GM23338 (cell line): ENCODE measurements around the gene PRR14L. TPM values are rescaled to one million over a fixed set of nuclear protein-coding genes. Genes with fewer than 3 reads are reported as not detected.

Experiments used
- ATAC-seq: fragments of 200-7000 bp; cut with Tn5 transposase; 3 replicates; pipeline ENCODE4 v1.9.1; 2020
- DNase-seq: peaks from one replicate; pipeline ENCODE4 v3.0.0-alpha.2; 2015; ENCODE audit warnings: low spot score
- H2AFZ ChIP-seq: fragments of 200-600 bp; sonication (generic); 2 replicates; pipeline ENCODE4 v1.8.0; 2016; ENCODE audit warnings: antibody characterized with exemption, mild to moderate bottlenecking, moderate library complexity
- H3F3A ChIP-seq: fragments of 200-600 bp; sonication (generic); replicated peaks from 2 replicates; pipeline ENCODE4 v1.8.0; 2017; ENCODE audit warnings: antibody characterized with exemption, mixed run types, low read depth
- H3K27ac ChIP-seq: fragments of 200-600 bp; sonication (generic); 2 replicates; pipeline ENCODE4 v1.6.1; 2016; ENCODE audit warnings: low read depth
- H3K27me3 ChIP-seq: fragments of 200-600 bp; sonication (generic); 2 replicates; pipeline ENCODE4 v1.8.0; 2016; ENCODE audit warnings: mild to moderate bottlenecking, mixed run types, moderate library complexity; ENCODE audit not compliant: insufficient read depth
- H3K36me3 ChIP-seq: fragments of 200-600 bp; sonication (generic); 2 replicates; pipeline ENCODE4 v1.8.0; 2016; ENCODE audit warnings: mild to moderate bottlenecking; ENCODE audit not compliant: insufficient read depth
- H3K4me1 ChIP-seq: fragments of 200-600 bp; sonication (generic); 2 replicates; pipeline ENCODE4 v1.8.0; 2016; ENCODE audit warnings: mild to moderate bottlenecking, moderate library complexity; ENCODE audit not compliant: insufficient read depth
- H3K4me2 ChIP-seq: fragments of 200-600 bp; sonication (generic); 2 replicates; pipeline ENCODE4 v1.7.1; 2017; ENCODE audit warnings: mixed run types
- H3K4me3 ChIP-seq: fragments of 200-600 bp; sonication (generic); 2 replicates; pipeline ENCODE4 v1.6.1; 2016; ENCODE audit warnings: mixed run types
- H3K79me2 ChIP-seq: fragments of 200-600 bp; sonication (generic); replicated peaks from 2 replicates; pipeline ENCODE4 v1.8.0; 2017; ENCODE audit warnings: mild to moderate bottlenecking; ENCODE audit not compliant: insufficient read depth
- H3K9me2 ChIP-seq: fragments of 200-600 bp; sonication (generic); 2 replicates; pipeline ENCODE4 v1.8.0; 2017; ENCODE audit not compliant: insufficient read depth
- H4K20me1 ChIP-seq: fragments of 200-600 bp; sonication (generic); replicated peaks from 2 replicates; pipeline ENCODE4 v1.8.0; 2017; ENCODE audit warnings: mild to moderate bottlenecking; ENCODE audit not compliant: insufficient read depth
- H3K27ac Mint-ChIP-seq: 2 replicates; pipeline ENCODE4 v1.8.0; 2020; ENCODE audit warnings: inconsistent platforms, mild to moderate bottlenecking, moderate library complexity, mixed read lengths
- H3K27me3 Mint-ChIP-seq: 3 replicates; pipeline ENCODE4 v1.8.0; 2022; ENCODE audit warnings: low read depth, mild to moderate bottlenecking, moderate library complexity, mixed read lengths, inconsistent platforms; ENCODE audit not compliant: insufficient read depth, poor library complexity
- H3K36me3 Mint-ChIP-seq: 3 replicates; pipeline ENCODE4 v1.8.0; 2021; ENCODE audit warnings: low read depth, mild to moderate bottlenecking, inconsistent platforms, moderate library complexity, mixed read lengths
- H3K4me1 Mint-ChIP-seq: 3 replicates; pipeline ENCODE4 v1.8.0; 2020; ENCODE audit warnings: mild to moderate bottlenecking, inconsistent platforms, mixed read lengths
- H3K4me3 Mint-ChIP-seq: 3 replicates; pipeline ENCODE4 v1.8.0; 2021; ENCODE audit warnings: moderate library complexity, mild to moderate bottlenecking, inconsistent platforms, mixed read lengths
- H3K9me3 Mint-ChIP-seq: 3 replicates; pipeline ENCODE4 v1.8.0; 2020; ENCODE audit warnings: moderate library complexity, mild to moderate bottlenecking, inconsistent platforms, mixed read lengths
- CREB1 ChIP-seq: fragments of 250-450 bp; sonication (Bioruptor Pico); IDR thresholded peaks from 2 replicates; pipeline ENCODE4 v1.5.0; 2020; ENCODE audit warnings: low read depth, mild to moderate bottlenecking, moderate library complexity
- EZH2 ChIP-seq: fragments of 200-600 bp; sonication (generic); IDR thresholded peaks from one replicate; pipeline ENCODE4 v1.8.0; 2017; ENCODE audit warnings: antibody characterized with exemption, mild to moderate bottlenecking, low read depth; ENCODE audit not compliant: unreplicated experiment
- NANOG ChIP-seq: IDR thresholded peaks from 2 replicates; pipeline ENCODE4 v1.6.1; 2016; ENCODE audit warnings: antibody characterized with exemption, borderline replicate concordance
- POLR2AphosphoS5 ChIP-seq: IDR thresholded peaks from 2 replicates; pipeline ENCODE4 v1.6.1; 2016; ENCODE audit warnings: antibody characterized with exemption, low read depth
- ZNF114 ChIP-seq: fragments of 250-450 bp; sonication (Bioruptor Pico); IDR thresholded peaks from 2 replicates; pipeline ENCODE4 v1.5.0; 2020; ENCODE audit warnings: mild to moderate bottlenecking, moderate library complexity
- ZNF331 ChIP-seq: fragments of 250-450 bp; sonication (Bioruptor Pico); IDR thresholded peaks from 2 replicates; pipeline ENCODE4 v1.5.0; 2020; ENCODE audit warnings: low read depth, mild to moderate bottlenecking, moderate library complexity
- polyA plus RNA-seq: library from polyadenylated mRNA; unstranded; fragments of >200 nt; fragmentation: Nextera tagmentation; extraction: Ambion mirVana; gene quantifications from 2 replicates; pipeline ENCODE4 v1.2.1, GENCODE V29; 2016
- total RNA-seq: library from RNA; depleted of rRNA; stranded (reverse); fragments of >200 nt; shearing (Covaris generic); gene quantifications from 2 replicates; pipeline ENCODE4 v1.2.3, GENCODE V29; 2014
- TF ChIP-seq, protein P1 (sequence below): IDR thresholded peaks from one replicate; pipeline ENCODE4 v1.6.1; 2018; ENCODE audit warnings: antibody characterized with exemption; ENCODE audit not compliant: unreplicated experiment
- TF ChIP-seq, protein P2 (sequence below): IDR thresholded peaks from 2 replicates; pipeline ENCODE4 v1.6.1; 2016; ENCODE audit warnings: antibody characterized with exemption
- TF ChIP-seq, protein P3 (sequence below), 2 experiments: fragments of 200-600 bp in 1 of 2; sonication (generic) in 1 of 2; conservative IDR thresholded peaks; 2 replicates each; pipeline versions ENCODE4 v1.5.1 to v1.6.1; 2016 to 2017; ENCODE audit warnings: antibody characterized with exemption in 2 of 2, low read depth in 2 of 2, mild to moderate bottlenecking in 2 of 2, moderate library complexity in 1 of 2

PRR14L gene
- total and polyA plus RNA-seq, 2 experiments from 2014 or later = 46.3 to 54.0 TPM

DNA sequence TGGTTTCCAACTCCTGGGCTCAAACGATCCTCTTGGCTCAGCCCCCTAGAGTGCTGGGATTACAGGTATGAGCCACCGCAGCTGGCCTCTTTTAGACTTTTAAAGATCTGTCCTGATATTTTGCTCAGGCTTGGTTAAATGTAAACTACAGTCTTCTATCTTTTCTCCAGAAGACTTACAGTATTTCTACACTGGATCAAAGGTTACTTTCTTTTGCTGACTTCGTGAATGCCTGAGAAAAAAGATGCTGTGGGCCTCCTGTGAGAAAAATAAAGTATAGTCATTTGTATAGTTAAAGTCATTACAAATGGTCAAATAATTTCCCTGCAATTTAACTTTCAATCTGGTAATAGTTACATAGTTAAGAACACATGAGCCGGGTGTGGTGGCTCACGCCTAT, 23.5 kb upstream of the PRR14L start:
- DNase-seq = no peak
- peaks cover 20% of the 10 kb centered on the region for H3K36me3 Mint-ChIP-seq
- H3K4me1 ChIP-seq = no peaks in the 10 kb centered on the region
- peaks cover 3% of the 10 kb centered on the region; the same call in 1 of the 2 replicates for H3K36me3 ChIP-seq
- H3K27ac ChIP-seq = no peak overlapping the region
- TF ChIP-seq, protein P1, sequence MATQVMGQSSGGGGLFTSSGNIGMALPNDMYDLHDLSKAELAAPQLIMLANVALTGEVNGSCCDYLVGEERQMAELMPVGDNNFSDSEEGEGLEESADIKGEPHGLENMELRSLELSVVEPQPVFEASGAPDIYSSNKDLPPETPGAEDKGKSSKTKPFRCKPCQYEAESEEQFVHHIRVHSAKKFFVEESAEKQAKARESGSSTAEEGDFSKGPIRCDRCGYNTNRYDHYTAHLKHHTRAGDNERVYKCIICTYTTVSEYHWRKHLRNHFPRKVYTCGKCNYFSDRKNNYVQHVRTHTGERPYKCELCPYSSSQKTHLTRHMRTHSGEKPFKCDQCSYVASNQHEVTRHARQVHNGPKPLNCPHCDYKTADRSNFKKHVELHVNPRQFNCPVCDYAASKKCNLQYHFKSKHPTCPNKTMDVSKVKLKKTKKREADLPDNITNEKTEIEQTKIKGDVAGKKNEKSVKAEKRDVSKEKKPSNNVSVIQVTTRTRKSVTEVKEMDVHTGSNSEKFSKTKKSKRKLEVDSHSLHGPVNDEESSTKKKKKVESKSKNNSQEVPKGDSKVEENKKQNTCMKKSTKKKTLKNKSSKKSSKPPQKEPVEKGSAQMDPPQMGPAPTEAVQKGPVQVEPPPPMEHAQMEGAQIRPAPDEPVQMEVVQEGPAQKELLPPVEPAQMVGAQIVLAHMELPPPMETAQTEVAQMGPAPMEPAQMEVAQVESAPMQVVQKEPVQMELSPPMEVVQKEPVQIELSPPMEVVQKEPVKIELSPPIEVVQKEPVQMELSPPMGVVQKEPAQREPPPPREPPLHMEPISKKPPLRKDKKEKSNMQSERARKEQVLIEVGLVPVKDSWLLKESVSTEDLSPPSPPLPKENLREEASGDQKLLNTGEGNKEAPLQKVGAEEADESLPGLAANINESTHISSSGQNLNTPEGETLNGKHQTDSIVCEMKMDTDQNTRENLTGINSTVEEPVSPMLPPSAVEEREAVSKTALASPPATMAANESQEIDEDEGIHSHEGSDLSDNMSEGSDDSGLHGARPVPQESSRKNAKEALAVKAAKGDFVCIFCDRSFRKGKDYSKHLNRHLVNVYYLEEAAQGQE = no peak
- no peak for TF ChIP-seq ZNF331 (CRISPR knock-in tag)
- TF ChIP-seq, protein P2, sequence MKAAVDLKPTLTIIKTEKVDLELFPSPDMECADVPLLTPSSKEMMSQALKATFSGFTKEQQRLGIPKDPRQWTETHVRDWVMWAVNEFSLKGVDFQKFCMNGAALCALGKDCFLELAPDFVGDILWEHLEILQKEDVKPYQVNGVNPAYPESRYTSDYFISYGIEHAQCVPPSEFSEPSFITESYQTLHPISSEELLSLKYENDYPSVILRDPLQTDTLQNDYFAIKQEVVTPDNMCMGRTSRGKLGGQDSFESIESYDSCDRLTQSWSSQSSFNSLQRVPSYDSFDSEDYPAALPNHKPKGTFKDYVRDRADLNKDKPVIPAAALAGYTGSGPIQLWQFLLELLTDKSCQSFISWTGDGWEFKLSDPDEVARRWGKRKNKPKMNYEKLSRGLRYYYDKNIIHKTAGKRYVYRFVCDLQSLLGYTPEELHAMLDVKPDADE = no peak
- TF ChIP-seq ZNF114 = no peak
- no peak for TF ChIP-seq CREB1 (CRISPR knock-in tag)
- TF ChIP-seq EZH2 = no peak
- TF ChIP-seq NANOG = no peak
- TF ChIP-seq POLR2AphosphoS5 = no peak
- TF ChIP-seq, protein P3, sequence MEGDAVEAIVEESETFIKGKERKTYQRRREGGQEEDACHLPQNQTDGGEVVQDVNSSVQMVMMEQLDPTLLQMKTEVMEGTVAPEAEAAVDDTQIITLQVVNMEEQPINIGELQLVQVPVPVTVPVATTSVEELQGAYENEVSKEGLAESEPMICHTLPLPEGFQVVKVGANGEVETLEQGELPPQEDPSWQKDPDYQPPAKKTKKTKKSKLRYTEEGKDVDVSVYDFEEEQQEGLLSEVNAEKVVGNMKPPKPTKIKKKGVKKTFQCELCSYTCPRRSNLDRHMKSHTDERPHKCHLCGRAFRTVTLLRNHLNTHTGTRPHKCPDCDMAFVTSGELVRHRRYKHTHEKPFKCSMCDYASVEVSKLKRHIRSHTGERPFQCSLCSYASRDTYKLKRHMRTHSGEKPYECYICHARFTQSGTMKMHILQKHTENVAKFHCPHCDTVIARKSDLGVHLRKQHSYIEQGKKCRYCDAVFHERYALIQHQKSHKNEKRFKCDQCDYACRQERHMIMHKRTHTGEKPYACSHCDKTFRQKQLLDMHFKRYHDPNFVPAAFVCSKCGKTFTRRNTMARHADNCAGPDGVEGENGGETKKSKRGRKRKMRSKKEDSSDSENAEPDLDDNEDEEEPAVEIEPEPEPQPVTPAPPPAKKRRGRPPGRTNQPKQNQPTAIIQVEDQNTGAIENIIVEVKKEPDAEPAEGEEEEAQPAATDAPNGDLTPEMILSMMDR (conservative IDR thresholded peaks at IDR 0.05; ENCODE audit: low read depth in 2 of 2) = no peak
- H2AFZ ChIP-seq = no peak overlapping the region
- H3K4me3 ChIP-seq = no peak overlapping the region
- no peak for ATAC-seq
- H3K4me2 ChIP-seq = no peak overlapping the region
- H3F3A ChIP-seq = no peaks in the 10 kb centered on the region
- no peaks in the 10 kb centered on the region for H3K27me3 Mint-ChIP-seq
- no peaks in the 10 kb centered on the region for H3K27me3 ChIP-seq
- no peak overlapping the region for H3K27ac Mint-ChIP-seq
- no peaks in the 10 kb centered on the region for H4K20me1 ChIP-seq
- H3K9me3 Mint-ChIP-seq = no peaks in the 10 kb centered on the region
- H3K79me2 ChIP-seq = no peaks in the 10 kb centered on the region
- no peaks in the 10 kb centered on the region for H3K9me2 ChIP-seq
- H3K4me1 Mint-ChIP-seq = no peaks in the 10 kb centered on the region
- no peak overlapping the region for H3K4me3 Mint-ChIP-seq

DNA sequence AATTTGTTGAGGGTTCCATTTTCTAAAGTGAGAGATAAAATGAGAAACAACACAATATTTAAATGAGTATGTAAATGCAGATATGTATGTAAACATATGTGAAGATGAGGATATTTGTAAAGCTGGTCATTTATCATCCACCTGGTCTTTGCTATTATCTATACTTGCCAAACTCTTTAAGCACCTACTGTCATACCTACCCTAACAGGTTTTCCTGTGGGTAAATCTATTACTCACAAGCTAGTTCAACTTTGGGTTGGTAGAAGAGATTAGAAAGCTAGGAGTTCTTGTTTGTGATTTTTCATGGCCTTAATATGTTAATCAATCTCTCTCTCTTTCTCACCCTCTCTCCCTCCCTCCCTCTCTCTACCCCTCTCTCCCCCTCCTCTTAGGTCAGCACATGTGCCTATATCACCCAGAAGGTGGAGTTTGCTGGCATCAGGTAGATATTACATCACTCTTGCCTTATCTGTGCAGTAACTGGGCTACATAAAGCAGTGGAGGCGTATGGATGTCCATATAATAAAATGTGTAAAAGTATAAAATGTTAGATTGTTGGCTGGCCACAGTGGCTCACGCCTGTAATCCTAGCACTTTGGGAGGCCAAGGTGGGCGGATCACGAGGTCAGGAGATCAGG, 18.6 kb upstream of the PRR14L start:
- no peaks in the 10 kb centered on the region for H3K9me2 ChIP-seq
- H3K4me3 Mint-ChIP-seq = no peak overlapping the region
- H3K4me1 ChIP-seq = no peaks in the 10 kb centered on the region
- no peaks in the 10 kb centered on the region for H3K9me3 Mint-ChIP-seq
- H4K20me1 ChIP-seq = no peaks in the 10 kb centered on the region
- peaks cover 28% of the 10 kb centered on the region; the same call in 2 of the 3 replicates for H3K36me3 Mint-ChIP-seq
- no peaks in the 10 kb centered on the region for H3F3A ChIP-seq
- no peaks in the 10 kb centered on the region for H3K79me2 ChIP-seq
- H3K27me3 Mint-ChIP-seq = peaks cover 2% of the 10 kb centered on the region
- no peak for DNase-seq
- H3K4me2 ChIP-seq = no peak overlapping the region
- no peak for ATAC-seq
- H3K27ac ChIP-seq = no peak overlapping the region
- no peaks in the 10 kb centered on the region for H3K4me1 Mint-ChIP-seq
- H3K27ac Mint-ChIP-seq = no peak overlapping the region
- no peaks in the 10 kb centered on the region for H3K27me3 ChIP-seq
- no peak overlapping the region for H2AFZ ChIP-seq
- peaks cover 25% of the 10 kb centered on the region for H3K36me3 ChIP-seq
- no peak overlapping the region for H3K4me3 ChIP-seq
- no peak for TF ChIP-seq NANOG
- TF ChIP-seq, protein P1 = no peak
